Activated B cell treated with CpG ODN at 0.5 μM for 24 hours (primary cell): Measurements from ENCODE around the gene MARS1. TPM values are rescaled to one million over a fixed set of nuclear protein-coding genes. Genes with fewer than 3 reads are reported as not detected.

Experiments
- ATAC-seq: fragments of 200-7000 bp; cut with Tn5 transposase; one replicate; pipeline ENCODE4 v1.10.0; 2021; ENCODE audit warnings: low read depth, mild to moderate bottlenecking, moderate library complexity
- CTCF ChIA-PET: fragments of 350-600 bp; sonication (Branson Sonifier 250); formaldehyde crosslinking; loops from one replicate; lab custom pipeline; 2021; ENCODE audit warnings: antibody characterized with exemption; lab: Charles Lee
- POLR2A ChIA-PET: fragments of 350-600 bp; sonication (Branson Sonifier 250); formaldehyde crosslinking; loops from one replicate; lab custom pipeline; 2021; ENCODE audit warnings: antibody characterized with exemption; lab: Charles Lee
- DNase-seq: peaks from one replicate; pipeline ENCODE4 v3.0.0; 2022
- H3K27ac Mint-ChIP-seq: one replicate; pipeline ENCODE4 v1.8.0; 2020; ENCODE audit warnings: mixed read lengths
- H3K27me3 Mint-ChIP-seq: one replicate; pipeline ENCODE4 v1.8.0; 2021; ENCODE audit warnings: mixed read lengths
- H3K36me3 Mint-ChIP-seq: one replicate; pipeline ENCODE4 v1.8.0; 2021; ENCODE audit warnings: low read depth, mixed read lengths
- H3K4me1 Mint-ChIP-seq: one replicate; pipeline ENCODE4 v1.8.0; 2021; ENCODE audit warnings: mixed read lengths
- H3K4me3 Mint-ChIP-seq: one replicate; pipeline ENCODE4 v1.8.0; 2020; ENCODE audit warnings: mild to moderate bottlenecking, mixed read lengths
- H3K9me3 Mint-ChIP-seq: one replicate; pipeline ENCODE4 v1.8.0; 2020; ENCODE audit warnings: mixed read lengths
- intact Hi-C: fragments of 100-400 bp; cut with micrococcal nuclease; formaldehyde crosslinking; loops from one replicate; pipeline ENCODE4 v1.15.1; 2024
- total RNA-seq: library from RNA; stranded (reverse); gene quantifications from 2 replicates; pipeline ENCODE4 v1.2.3, GENCODE V29; 2022
- TF ChIP-seq, protein P1 (sequence below): fragments of 200-600 bp; IDR thresholded peaks from one replicate; pipeline ENCODE4 v1.8.0; 2022; ENCODE audit warnings: antibody characterized with exemption, mild to moderate bottlenecking

Gene MARS1
- total RNA-seq, 1 donor from 2014 or later: 425 TPM

DNA sequence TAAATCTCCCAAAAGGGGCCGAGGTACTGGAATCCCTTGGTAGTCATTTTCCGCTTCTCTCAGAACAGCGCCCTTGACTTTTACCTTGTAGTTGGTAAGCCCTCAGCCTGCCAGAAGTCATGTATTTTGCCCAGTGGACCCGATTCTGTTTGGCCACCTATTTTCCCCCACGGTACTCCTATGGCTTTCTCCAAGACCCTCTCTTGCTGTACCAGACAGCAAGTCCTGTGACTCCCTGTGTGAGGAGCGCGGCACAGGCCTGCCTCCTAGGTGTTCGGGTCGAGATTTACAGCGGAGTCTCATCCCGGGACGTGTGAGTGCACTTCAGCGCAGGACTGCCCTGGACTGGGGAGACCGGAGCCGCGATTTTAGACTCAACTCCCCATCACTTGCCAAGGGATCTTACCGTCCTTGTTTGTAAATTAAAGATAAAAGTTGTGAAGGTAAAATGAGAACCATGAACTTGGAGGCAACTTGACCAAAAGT is 33.7 kb downstream of the MARS1 start:
- intact Hi-C loops: loop anchor here (1.0 to 5.0 kb wide), 10 partner anchors 26 to 1694 kb away; partner anchors contain the start of genes CDK4, DCTN2, DNAJC14 and PIP4K2C
- DNase-seq (peak; percentile 31), ATAC-seq (no peak)
- TF ChIP-seq, protein P1, sequence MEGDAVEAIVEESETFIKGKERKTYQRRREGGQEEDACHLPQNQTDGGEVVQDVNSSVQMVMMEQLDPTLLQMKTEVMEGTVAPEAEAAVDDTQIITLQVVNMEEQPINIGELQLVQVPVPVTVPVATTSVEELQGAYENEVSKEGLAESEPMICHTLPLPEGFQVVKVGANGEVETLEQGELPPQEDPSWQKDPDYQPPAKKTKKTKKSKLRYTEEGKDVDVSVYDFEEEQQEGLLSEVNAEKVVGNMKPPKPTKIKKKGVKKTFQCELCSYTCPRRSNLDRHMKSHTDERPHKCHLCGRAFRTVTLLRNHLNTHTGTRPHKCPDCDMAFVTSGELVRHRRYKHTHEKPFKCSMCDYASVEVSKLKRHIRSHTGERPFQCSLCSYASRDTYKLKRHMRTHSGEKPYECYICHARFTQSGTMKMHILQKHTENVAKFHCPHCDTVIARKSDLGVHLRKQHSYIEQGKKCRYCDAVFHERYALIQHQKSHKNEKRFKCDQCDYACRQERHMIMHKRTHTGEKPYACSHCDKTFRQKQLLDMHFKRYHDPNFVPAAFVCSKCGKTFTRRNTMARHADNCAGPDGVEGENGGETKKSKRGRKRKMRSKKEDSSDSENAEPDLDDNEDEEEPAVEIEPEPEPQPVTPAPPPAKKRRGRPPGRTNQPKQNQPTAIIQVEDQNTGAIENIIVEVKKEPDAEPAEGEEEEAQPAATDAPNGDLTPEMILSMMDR: no peak
- ChIA-PET CTCF (no interaction called here), POLR2A (interaction anchor here (1.5 to 3.5 kb wide), 3 partner anchors 41 to 231 kb away, joined by 3 to 26 read pairs (median 9); partner anchors contain the start of genes ARHGAP9 and CDK4)
- Mint-ChIP-seq H3K36me3 (peaks cover 60% of the 10 kb centered on the region), H3K9me3 (no peaks in the 10 kb centered on the region), H3K4me1 (peaks cover 59% of the 10 kb centered on the region), H3K27me3 (no peaks in the 10 kb centered on the region), H3K4me3 (peak overlapping the region; percentile 98), H3K27ac (peak overlapping the region; percentile 99)

DNA sequence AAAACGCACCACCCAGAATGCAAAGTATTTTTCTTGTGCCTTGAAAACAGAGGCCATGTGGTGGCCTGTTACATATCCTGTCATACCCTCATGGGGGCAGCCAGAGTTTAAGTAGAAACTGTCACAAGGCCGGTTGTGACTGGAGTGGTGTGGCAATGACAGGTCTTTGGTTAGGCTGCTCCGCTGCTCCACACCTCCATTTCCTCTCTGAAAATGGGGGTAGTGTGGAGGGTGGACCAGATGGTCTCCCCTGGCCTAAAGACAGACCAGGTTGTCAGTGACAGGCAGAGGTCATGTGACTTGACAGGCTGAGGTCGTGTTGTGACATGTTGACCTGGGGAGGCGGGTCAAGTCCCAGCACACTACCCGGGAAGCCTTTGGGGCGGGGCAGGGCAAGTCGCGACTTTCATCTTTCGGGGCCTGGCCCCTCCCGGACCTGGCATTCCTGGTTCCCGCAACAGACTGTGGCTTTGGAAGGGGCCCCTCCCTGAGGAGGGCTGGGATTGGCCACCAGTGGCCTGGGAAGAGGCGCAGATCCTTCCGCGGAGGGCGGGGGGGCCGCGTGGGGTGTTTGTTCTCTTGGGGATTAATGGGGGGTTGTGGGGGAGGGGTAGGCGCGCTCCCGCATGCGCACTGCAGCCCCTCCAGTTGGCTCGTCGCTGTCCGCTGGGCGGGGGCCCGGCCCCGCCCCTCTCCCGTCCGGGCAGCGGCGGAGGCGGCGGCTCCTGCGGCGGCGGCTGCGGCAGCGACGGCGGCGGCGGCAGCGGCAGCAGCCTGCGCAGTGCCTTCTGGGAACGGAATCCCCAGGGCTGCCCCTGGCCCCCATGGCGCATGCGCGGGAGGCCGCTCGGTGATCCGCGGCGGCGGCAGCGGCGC is 34.4 kb downstream of the MARS1 start, which contains the start of gene MBD6:
MBD6 (plus strand) TSS at position 814 of the 876 bp plus-strand sequence. CDS start 1,480 bp downstream, outside the sequence.
- peak; percentile 34 for ATAC-seq
- TF ChIP-seq, protein P1: no peak
- POLR2A ChIA-PET: interaction anchor here (1.2 to 2.2 kb wide), 3 partner anchors 9 to 42 kb away, joined by 3 to 18 read pairs (median 10); partner anchors contain the start of genes ARHGAP9 and DCTN2
- Mint-ChIP-seq H3K4me1 (peaks cover 58% of the 10 kb centered on the region), H3K36me3 (peaks cover 60% of the 10 kb centered on the region), H3K27ac (peak within 1 kb of the TSS; percentile 99), H3K4me3 (peak within 1 kb of the TSS; percentile 98), H3K27me3 (no peaks in the 10 kb centered on the region), H3K9me3 (no peaks in the 10 kb centered on the region)
- peak; percentile 90 for DNase-seq
- intact Hi-C loops: loop anchor here (1.0 to 5.0 kb wide), 8 partner anchors 25 to 1695 kb away; partner anchors contain the start of genes DCTN2, DNAJC14, PIP4K2C and RPL41
- CTCF ChIA-PET: no interaction called here

DNA sequence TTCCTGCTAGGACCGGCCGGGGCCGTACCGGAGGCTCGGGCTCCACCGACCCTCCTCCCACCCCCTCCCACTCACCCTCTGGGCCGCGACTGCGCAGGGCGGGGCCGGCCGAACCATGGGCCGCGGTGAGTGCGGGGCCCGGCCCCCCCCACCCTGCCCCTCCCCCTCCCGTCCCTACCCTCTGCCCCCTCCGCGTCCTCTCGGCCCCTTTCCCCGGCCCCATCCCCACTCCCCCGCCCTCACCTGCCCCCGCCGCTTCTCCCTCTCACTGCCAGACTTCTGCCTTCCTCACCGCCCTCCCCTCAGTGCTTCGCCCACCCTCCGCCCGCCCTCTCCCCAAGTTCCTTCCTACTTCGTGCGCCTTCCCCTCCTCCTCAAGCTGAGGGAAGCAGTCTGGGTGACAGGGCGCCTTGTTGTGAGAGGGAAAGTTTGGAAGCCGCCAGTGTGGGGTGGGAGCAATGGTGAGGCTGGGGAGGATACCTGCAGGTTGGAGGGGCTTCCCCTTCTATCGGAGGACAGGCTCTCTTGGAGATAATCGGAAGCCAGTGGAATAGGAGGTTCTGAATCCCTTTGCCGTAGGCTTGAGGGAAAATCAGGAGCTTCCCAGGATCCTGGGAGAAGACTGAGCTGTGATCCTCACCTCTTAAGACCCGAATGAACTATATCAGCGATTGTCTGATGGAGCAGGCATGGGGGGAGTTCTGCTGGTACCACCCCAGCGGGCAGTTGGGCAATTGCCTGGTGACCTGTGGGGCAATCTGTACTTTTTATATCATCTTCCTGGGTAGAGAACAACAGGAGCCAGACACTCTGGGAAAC is 35.2 kb downstream of the MARS1 start:
- no peaks in the 10 kb centered on the region for H3K27me3 Mint-ChIP-seq
- DNase-seq (no peak), ATAC-seq (no peak)
- POLR2A ChIA-PET: interaction anchor here (0.5 to 2.2 kb wide), 8 partner anchors 9 to 805 kb away, joined by 3 to 18 read pairs (median 5); partner anchors contain the start of genes ARHGAP9 and DCTN2
- intact Hi-C loops: loop anchor here (1.0 to 5.0 kb wide), 8 partner anchors 24 to 1696 kb away; partner anchors contain the start of genes DCTN2, DNAJC14, PIP4K2C and RPL41
- TF ChIP-seq, protein P1: no peak
- H3K4me1 Mint-ChIP-seq: peaks cover 52% of the 10 kb centered on the region
- H3K36me3 Mint-ChIP-seq: peaks cover 57% of the 10 kb centered on the region
- no peaks in the 10 kb centered on the region for H3K9me3 Mint-ChIP-seq
- CTCF ChIA-PET: no interaction called here
- peak overlapping the region; percentile 86 for H3K27ac Mint-ChIP-seq
- H3K4me3 Mint-ChIP-seq: peak overlapping the region; percentile 92

DNA sequence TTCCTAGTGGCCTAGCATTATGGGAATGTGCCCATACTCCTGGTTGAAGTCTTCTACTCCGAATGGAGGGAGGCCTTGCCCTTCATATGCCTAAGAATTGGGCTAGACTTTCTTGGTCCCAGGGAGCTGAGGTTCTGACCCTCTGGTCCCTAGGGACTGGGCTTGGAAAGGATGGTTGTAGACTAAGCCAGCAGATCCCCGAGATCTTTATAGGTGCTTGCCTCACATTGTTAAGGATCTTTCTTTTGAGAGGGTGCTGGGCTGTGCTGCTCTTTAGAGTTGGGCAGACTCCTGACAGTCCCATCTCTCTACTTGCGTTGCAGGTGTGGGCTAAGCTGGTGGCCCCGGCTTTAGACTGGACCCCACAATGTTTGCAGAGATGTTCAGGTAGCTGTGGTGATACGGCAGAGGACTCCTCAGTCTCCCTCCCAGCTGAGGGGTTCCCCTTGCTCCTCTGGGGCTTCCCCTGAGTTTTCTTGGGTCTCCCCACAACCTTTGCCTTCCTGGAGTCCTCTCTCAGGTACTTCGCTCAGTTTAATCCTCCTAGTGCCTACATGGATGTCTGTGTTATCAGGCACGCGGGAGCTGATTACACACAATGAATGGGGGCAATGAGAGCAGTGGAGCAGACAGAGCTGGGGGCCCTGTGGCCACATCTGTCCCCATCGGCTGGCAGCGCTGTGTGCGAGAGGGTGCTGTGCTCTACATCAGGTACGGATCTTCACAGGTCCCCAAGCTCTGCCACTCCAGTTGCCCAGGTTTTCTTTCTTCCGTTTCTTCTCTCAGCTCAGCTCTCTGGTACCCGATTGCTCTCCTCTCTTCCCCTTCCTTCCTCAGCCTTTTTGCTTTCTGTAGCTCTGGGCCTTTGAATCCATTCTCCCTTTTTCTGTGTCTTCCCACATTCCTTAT is 36.1 kb downstream of the MARS1 start:
- no peaks in the 10 kb centered on the region for H3K9me3 Mint-ChIP-seq
- ChIA-PET CTCF (interaction anchor here (1.0 kb wide), 1 partner anchor 48 kb away, joined by 3 read pairs; no protein-coding TSS in a partner anchor), POLR2A (interaction anchor here (0.6 to 2.2 kb wide), 7 partner anchors 9 to 806 kb away, joined by 3 to 18 read pairs (median 5); partner anchors contain the start of genes ARHGAP9 and DCTN2)
- H3K4me1 Mint-ChIP-seq: peaks cover 44% of the 10 kb centered on the region
- H3K27me3 Mint-ChIP-seq: no peaks in the 10 kb centered on the region
- TF ChIP-seq, protein P1: no peak
- ATAC-seq (no peak), DNase-seq (no peak)
- H3K27ac Mint-ChIP-seq: peak overlapping the region; percentile 86
- peaks cover 57% of the 10 kb centered on the region for H3K36me3 Mint-ChIP-seq
- H3K4me3 Mint-ChIP-seq: peak overlapping the region; percentile 92
- intact Hi-C loops: loop anchor here (2.0 to 5.0 kb wide), 5 partner anchors 59 to 1697 kb away; partner anchors contain the start of genes DNAJC14, RPL41, TSPAN31 and ZC3H10
